Measurements from ENCODE around the gene HID1. TPM values are rescaled to one million over a fixed set of nuclear protein-coding genes. Genes with fewer than 3 reads are reported as not detected.
A peak's percentile ranks its signal among the peaks of the same experiment; 100 is the strongest.

HID1 gene
- polyA plus RNA-seq, 2 of the 4 experiments (the other 2 are of a cell fraction) = 5.2 to 11.7 TPM

DNA sequence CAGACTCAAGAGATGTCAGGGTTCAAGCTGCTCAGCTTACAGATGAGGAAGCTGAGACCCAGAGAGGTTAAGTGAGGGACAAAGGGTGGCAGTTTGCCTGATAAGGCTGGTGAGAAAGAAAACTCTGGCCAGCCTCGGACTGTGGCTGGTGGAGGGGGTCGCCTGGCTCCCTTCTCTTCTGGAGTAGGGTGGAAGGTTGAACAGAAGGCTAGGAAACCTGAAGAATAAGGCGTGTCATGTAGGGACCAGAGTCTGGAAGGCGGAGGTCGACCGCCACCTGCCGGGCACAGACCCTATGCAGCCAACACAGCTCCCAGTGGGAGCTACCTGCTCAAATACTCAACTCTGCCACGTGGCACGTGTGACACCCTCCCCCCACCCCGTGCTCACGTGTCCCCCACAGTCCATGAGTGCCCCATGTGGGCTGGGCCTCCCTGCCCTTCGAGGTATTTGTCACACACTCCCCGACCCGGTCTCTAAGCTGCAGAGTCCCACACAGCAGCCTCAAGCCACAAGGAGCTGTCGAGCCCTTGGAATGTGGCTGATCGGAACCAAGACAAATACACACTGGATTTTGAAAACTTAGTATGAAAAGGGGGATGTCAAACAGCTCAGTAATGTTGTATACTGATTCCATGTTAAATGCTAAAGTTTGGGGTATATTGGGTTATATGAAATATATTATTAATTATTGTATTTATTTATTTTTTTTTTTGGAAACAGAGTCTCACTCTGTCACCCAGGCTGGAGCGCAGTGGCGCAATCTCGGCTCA, 11.8 kb downstream of the HID1 start (continued):
- TF ChIP-seq ZC3H11A (IDR thresholded peaks at IDR 0.05) (no peak), HOXA7 (CRISPR knock-in tag; IDR thresholded peaks at IDR 0.05) (no peak), ZNF302 (CRISPR knock-in tag; IDR thresholded peaks at IDR 0.05) (no peak), CBX2 (IDR thresholded peaks at IDR 0.05; ENCODE audit: borderline replicate concordance, low read depth) (no peak), KDM1A (IDR thresholded peaks at IDR 0.05; ENCODE audit: low read depth) (no peak), CHD2 (IDR thresholded peaks at IDR 0.05; ENCODE audit: low read length, partially characterized antibody) (no peak), RARB (CRISPR knock-in tag; IDR thresholded peaks at IDR 0.05) (no peak), CHD4 (IDR thresholded peaks at IDR 0.05; ENCODE audit: borderline replicate concordance) (no peak), EP300 (IDR thresholded peaks at IDR 0.05) (no peak), RFX5 (IDR thresholded peaks at IDR 0.05) (no peak), MYC (IDR thresholded peaks at IDR 0.05; ENCODE audit: borderline replicate concordance, low read length) (peak; percentile 88), SMC3 (IDR thresholded peaks at IDR 0.05) (peak; percentile 69), RCOR1 (IDR thresholded peaks at IDR 0.05; ENCODE audit: low read depth, low read length) (no peak), CEBPB (IDR thresholded peaks at IDR 0.05) (no peak), RNF2 (IDR thresholded peaks at IDR 0.05; ENCODE audit: borderline replicate concordance, low read depth) (no peak), PHF8 (IDR thresholded peaks at IDR 0.05; ENCODE audit: borderline replicate concordance, low read depth) (no peak), EHF (CRISPR knock-in tag; IDR thresholded peaks at IDR 0.05) (no peak), CBX8 (IDR thresholded peaks at IDR 0.05) (no peak), RAD21 (conservative IDR thresholded peaks at IDR 0.05 in 1 of 2, IDR thresholded peaks at IDR 0.05 in 1 of 2) (peak; percentile 71 to 78), FOSL2 (IDR thresholded peaks at IDR 0.05) (no peak), FOSL2 (CRISPR knock-in tag; IDR thresholded peaks at IDR 0.05) (no peak), POLR2A (IDR thresholded peaks at IDR 0.05; ENCODE audit: low read length) (no peak), JUNB (IDR thresholded peaks at IDR 0.05) (no peak), NFE2L2 (conservative IDR thresholded peaks at IDR 0.05; ENCODE audit: low read length) (no peak), POLR2AphosphoS2 (conservative IDR thresholded peaks at IDR 0.05; ENCODE audit: low read length) (no peak), HOXB13 (CRISPR knock-in tag; IDR thresholded peaks at IDR 0.05; ENCODE audit: low read depth) (no peak)
- TF ChIP-seq, protein P1, sequence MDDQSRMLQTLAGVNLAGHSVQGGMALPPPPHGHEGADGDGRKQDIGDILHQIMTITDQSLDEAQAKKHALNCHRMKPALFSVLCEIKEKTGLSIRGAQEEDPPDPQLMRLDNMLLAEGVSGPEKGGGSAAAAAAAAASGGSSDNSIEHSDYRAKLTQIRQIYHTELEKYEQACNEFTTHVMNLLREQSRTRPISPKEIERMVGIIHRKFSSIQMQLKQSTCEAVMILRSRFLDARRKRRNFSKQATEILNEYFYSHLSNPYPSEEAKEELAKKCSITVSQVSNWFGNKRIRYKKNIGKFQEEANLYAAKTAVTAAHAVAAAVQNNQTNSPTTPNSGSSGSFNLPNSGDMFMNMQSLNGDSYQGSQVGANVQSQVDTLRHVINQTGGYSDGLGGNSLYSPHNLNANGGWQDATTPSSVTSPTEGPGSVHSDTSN (IDR thresholded peaks at IDR 0.05) = no peak
- TF ChIP-seq, protein P2, sequence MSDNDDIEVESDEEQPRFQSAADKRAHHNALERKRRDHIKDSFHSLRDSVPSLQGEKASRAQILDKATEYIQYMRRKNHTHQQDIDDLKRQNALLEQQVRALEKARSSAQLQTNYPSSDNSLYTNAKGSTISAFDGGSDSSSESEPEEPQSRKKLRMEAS (IDR thresholded peaks at IDR 0.05) = peak; percentile 99
- TF ChIP-seq, protein P3, sequence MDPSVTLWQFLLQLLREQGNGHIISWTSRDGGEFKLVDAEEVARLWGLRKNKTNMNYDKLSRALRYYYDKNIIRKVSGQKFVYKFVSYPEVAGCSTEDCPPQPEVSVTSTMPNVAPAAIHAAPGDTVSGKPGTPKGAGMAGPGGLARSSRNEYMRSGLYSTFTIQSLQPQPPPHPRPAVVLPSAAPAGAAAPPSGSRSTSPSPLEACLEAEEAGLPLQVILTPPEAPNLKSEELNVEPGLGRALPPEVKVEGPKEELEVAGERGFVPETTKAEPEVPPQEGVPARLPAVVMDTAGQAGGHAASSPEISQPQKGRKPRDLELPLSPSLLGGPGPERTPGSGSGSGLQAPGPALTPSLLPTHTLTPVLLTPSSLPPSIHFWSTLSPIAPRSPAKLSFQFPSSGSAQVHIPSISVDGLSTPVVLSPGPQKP (IDR thresholded peaks at IDR 0.05; ENCODE audit: low read depth, low read length) = no peak
- TF ChIP-seq, protein P4, sequence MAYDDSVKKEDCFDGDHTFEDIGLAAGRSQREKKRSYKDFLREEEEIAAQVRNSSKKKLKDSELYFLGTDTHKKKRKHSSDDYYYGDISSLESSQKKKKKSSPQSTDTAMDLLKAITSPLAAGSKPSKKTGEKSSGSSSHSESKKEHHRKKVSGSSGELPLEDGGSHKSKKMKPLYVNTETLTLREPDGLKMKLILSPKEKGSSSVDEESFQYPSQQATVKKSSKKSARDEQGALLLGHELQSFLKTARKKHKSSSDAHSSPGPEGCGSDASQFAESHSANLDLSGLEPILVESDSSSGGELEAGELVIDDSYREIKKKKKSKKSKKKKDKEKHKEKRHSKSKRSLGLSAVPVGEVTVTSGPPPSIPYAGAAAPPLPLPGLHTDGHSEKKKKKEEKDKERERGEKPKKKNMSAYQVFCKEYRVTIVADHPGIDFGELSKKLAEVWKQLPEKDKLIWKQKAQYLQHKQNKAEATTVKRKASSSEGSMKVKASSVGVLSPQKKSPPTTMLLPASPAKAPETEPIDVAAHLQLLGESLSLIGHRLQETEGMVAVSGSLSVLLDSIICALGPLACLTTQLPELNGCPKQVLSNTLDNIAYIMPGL (CRISPR knock-in tag; IDR thresholded peaks at IDR 0.05; ENCODE audit: borderline replicate concordance) = no peak
- TF ChIP-seq, protein P5, sequence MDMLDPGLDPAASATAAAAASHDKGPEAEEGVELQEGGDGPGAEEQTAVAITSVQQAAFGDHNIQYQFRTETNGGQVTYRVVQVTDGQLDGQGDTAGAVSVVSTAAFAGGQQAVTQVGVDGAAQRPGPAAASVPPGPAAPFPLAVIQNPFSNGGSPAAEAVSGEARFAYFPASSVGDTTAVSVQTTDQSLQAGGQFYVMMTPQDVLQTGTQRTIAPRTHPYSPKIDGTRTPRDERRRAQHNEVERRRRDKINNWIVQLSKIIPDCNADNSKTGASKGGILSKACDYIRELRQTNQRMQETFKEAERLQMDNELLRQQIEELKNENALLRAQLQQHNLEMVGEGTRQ (IDR thresholded peaks at IDR 0.05) = peak; percentile 92
- TF ChIP-seq, protein P6, sequence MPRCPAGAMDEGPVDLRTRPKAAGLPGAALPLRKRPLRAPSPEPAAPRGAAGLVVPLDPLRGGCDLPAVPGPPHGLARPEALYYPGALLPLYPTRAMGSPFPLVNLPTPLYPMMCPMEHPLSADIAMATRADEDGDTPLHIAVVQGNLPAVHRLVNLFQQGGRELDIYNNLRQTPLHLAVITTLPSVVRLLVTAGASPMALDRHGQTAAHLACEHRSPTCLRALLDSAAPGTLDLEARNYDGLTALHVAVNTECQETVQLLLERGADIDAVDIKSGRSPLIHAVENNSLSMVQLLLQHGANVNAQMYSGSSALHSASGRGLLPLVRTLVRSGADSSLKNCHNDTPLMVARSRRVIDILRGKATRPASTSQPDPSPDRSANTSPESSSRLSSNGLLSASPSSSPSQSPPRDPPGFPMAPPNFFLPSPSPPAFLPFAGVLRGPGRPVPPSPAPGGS (IDR thresholded peaks at IDR 0.05) = no peak
- TF ChIP-seq, protein P7, sequence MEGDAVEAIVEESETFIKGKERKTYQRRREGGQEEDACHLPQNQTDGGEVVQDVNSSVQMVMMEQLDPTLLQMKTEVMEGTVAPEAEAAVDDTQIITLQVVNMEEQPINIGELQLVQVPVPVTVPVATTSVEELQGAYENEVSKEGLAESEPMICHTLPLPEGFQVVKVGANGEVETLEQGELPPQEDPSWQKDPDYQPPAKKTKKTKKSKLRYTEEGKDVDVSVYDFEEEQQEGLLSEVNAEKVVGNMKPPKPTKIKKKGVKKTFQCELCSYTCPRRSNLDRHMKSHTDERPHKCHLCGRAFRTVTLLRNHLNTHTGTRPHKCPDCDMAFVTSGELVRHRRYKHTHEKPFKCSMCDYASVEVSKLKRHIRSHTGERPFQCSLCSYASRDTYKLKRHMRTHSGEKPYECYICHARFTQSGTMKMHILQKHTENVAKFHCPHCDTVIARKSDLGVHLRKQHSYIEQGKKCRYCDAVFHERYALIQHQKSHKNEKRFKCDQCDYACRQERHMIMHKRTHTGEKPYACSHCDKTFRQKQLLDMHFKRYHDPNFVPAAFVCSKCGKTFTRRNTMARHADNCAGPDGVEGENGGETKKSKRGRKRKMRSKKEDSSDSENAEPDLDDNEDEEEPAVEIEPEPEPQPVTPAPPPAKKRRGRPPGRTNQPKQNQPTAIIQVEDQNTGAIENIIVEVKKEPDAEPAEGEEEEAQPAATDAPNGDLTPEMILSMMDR (IDR thresholded peaks at IDR 0.05) = peak; percentile 78
- TF ChIP-seq, protein P8, sequence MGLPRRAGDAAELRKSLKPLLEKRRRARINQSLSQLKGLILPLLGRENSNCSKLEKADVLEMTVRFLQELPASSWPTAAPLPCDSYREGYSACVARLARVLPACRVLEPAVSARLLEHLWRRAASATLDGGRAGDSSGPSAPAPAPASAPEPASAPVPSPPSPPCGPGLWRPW (IDR thresholded peaks at IDR 0.05) = no peak

Data from A549 (cell line).